ENCODE measurements around the gene TRMT6.
A peak's percentile ranks its signal among the peaks of the same experiment; 100 is the strongest.

Gene TRMT6

DNA sequence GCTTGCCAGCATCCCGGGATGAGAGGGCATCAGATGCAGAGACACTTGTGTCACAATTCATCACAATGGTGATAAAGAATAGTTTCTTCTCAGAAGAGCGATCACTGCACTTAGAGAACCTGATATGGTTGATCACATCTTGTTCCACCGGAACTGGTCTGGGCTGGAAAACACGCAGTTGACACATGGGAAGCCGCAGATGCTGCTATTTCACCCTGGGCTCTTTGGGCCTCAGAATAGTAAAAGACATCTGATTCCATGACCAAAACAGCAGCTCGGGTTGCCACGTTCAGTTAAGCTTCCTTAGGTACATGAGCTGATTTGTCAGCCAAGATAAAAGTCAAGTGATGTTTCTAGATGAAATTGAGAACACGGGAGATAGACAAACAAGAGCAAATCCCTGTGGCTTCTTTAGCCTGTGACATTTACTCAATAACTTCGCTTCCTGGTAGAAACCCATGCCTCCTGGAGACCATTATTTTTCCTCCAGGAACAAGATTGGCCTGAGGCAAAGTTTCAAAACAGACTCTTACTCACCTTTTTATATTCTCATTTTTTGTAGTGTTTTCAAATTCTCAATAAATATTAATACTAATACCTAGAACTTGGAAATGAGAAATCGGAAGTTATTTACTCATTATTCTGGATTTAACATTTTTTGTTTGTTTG lies 59.4 kb downstream of the TRMT6 start:
- H3K36me3 ChIP-seq (ENCODE audit: control insufficient read depth in 4 of 4, insufficient read depth in 4 of 4, low read length in 3 of 4), result no peaks in the 10 kb centered on the region
- H3K27ac ChIP-seq (ENCODE audit: insufficient read depth in 1 of 2, low read depth in 1 of 2, low read length in 2 of 2, poor library complexity in 1 of 2, severe bottlenecking in 2 of 2), result no peak overlapping the region
- peaks cover 0 to 2% (median 0%) of the 10 kb centered on the region in 4 experiments for H3K4me1 ChIP-seq (ENCODE audit: control extremely low read depth in 1 of 4, control insufficient read depth in 4 of 4, insufficient read depth in 4 of 4, low read length in 3 of 4)
- ChIA-PET CTCF (no interaction called here), POLR2A (no interaction called here)
- peaks cover 0 to 2% (median 0%) of the 10 kb centered on the region in 5 experiments for H3K27me3 ChIP-seq (replicated peaks in 2 of 5; ENCODE audit: control insufficient read depth in 4 of 5, insufficient read depth in 5 of 5, low read length in 4 of 5)
- no peaks in the 10 kb centered on the region for H3K9me3 ChIP-seq (ENCODE audit: control extremely low read depth in 1 of 5, control insufficient read depth in 4 of 5, insufficient read depth in 2 of 5, low read depth in 1 of 5, low read length in 4 of 5)
- no peak for DNase-seq
- WGBS (ENCODE audit: insufficient coverage), result 88% methylated on average over 9 of the region's 10 CpGs
- H3K4me3 ChIP-seq (ENCODE audit: control insufficient read depth in 1 of 7, extremely low read depth in 1 of 7, insufficient read depth in 4 of 7, low read depth in 2 of 7, low read length in 6 of 7), result no peak overlapping the region

DNA sequence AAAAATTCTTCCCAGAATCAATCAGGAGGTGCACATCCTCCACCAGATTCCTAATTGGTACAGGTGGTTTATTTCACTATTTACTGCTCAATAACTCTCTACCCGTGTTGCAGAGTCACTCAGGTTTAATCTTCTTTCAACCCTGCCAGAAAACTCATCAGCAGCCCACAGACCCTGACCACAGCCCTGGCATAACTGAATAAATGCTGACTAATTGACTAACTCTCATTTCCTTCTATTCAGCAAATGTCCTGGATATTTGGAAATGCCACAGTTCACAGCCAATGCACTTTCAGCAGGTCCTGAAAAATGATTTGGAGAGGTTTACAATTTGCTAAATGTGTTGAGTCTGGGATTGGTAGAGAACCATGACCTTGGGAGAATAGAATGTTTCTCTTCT lies 62.3 kb downstream of the TRMT6 start:
- no peaks in the 10 kb centered on the region for H3K9me3 ChIP-seq (ENCODE audit: control extremely low read depth in 1 of 5, control insufficient read depth in 4 of 5, insufficient read depth in 2 of 5, low read depth in 1 of 5, low read length in 4 of 5)
- WGBS (ENCODE audit: insufficient coverage), result 0% methylated on average over 1 of the region's 1 CpG
- H3K36me3 ChIP-seq (ENCODE audit: control insufficient read depth in 4 of 4, insufficient read depth in 4 of 4, low read length in 3 of 4), result no peaks in the 10 kb centered on the region
- no peak overlapping the region for H3K4me3 ChIP-seq (ENCODE audit: control insufficient read depth in 1 of 7, extremely low read depth in 1 of 7, insufficient read depth in 4 of 7, low read depth in 2 of 7, low read length in 6 of 7)
- CTCF ChIA-PET, result no interaction called here
- peak; percentile 17 to 72 (median 67) for DNase-seq
- POLR2A ChIA-PET, result no interaction called here
- no peak overlapping the region for H3K27ac ChIP-seq (ENCODE audit: insufficient read depth in 1 of 2, low read depth in 1 of 2, low read length in 2 of 2, poor library complexity in 1 of 2, severe bottlenecking in 2 of 2)
- H3K27me3 ChIP-seq (replicated peaks in 2 of 5; ENCODE audit: control insufficient read depth in 4 of 5, insufficient read depth in 5 of 5, low read length in 4 of 5), result peaks cover 0 to 2% (median 0%) of the 10 kb centered on the region in 5 experiments
- peaks cover 0 to 2% (median 0%) of the 10 kb centered on the region in 4 experiments for H3K4me1 ChIP-seq (ENCODE audit: control extremely low read depth in 1 of 4, control insufficient read depth in 4 of 4, insufficient read depth in 4 of 4, low read length in 3 of 4)

DNA sequence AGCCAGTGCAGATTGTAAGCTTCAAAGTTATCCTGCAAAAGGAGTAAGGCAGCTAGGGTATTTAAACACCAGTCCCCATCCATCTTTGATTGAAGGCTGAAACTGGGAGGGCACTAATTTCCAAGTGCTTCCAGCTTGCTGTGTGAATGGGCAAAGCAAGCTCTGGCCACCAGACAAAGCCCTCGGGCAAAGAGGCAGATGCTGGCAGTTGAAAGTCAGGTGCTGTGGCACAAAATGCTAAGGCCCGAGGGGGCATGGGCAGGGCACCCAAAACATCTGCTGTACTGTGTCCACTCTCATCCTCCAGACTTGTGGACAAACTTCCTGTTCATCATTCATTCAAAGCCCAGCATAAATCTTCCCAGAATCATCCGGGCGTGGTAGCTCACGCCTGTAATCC lies 62.9 kb downstream of the TRMT6 start:
- Histone ChIP-seq H3K4me3 (ENCODE audit: control insufficient read depth in 1 of 7, extremely low read depth in 1 of 7, insufficient read depth in 4 of 7, low read depth in 2 of 7, low read length in 6 of 7) (no peak overlapping the region), H3K27me3 (replicated peaks in 2 of 5; ENCODE audit: control insufficient read depth in 4 of 5, insufficient read depth in 5 of 5, low read length in 4 of 5) (peaks cover 0 to 2% (median 0%) of the 10 kb centered on the region in 5 experiments), H3K4me1 (ENCODE audit: control extremely low read depth in 1 of 4, control insufficient read depth in 4 of 4, insufficient read depth in 4 of 4, low read length in 3 of 4) (peaks cover 0 to 2% (median 0%) of the 10 kb centered on the region in 4 experiments), H3K27ac (ENCODE audit: insufficient read depth in 1 of 2, low read depth in 1 of 2, low read length in 2 of 2, poor library complexity in 1 of 2, severe bottlenecking in 2 of 2) (no peak overlapping the region), H3K36me3 (ENCODE audit: control insufficient read depth in 4 of 4, insufficient read depth in 4 of 4, low read length in 3 of 4) (no peaks in the 10 kb centered on the region), H3K9me3 (ENCODE audit: control extremely low read depth in 1 of 5, control insufficient read depth in 4 of 5, insufficient read depth in 2 of 5, low read depth in 1 of 5, low read length in 4 of 5) (no peaks in the 10 kb centered on the region)
- ChIA-PET CTCF (no interaction called here), POLR2A (no interaction called here)
- 85% methylated on average over 1 of the region's 5 CpGs for WGBS (ENCODE audit: insufficient coverage)
- no peak for DNase-seq

All from common myeloid progenitor, CD34-positive (primary cell).